Smooth muscle cell (in vitro differentiated cells): ENCODE results near the gene COL13A1. TPM values are rescaled to one million over a fixed set of nuclear protein-coding genes. Genes with fewer than 3 reads are reported as not detected.

ENCODE experiments used
- DNase-seq: peaks from one replicate; lab custom pipeline; 2025; ENCODE audit not compliant: unreplicated experiment; lab: John Stamatoyannopoulos, UW
- H2AFZ ChIP-seq: fragments of 200-600 bp; sonication (generic); 2 replicates; pipeline ENCODE4 v1.6.0; 2016; ENCODE audit warnings: antibody characterized with exemption, low read depth, mild to moderate bottlenecking
- H3F3A ChIP-seq: fragments of 200-600 bp; sonication (generic); 2 replicates; pipeline ENCODE4 v1.6.0; 2017; ENCODE audit warnings: antibody characterized with exemption, low read depth
- H3K27ac ChIP-seq: fragments of 200-600 bp; sonication (generic); 2 replicates; pipeline ENCODE4 v1.5.1; 2016; ENCODE audit warnings: low read depth, mild to moderate bottlenecking
- H3K27me3 ChIP-seq: fragments of 200-600 bp; sonication (generic); 2 replicates; pipeline ENCODE4 v1.6.1; 2016; ENCODE audit warnings: low read depth, mild to moderate bottlenecking
- H3K36me3 ChIP-seq: fragments of 200-600 bp; sonication (generic); 2 replicates; pipeline ENCODE4 v1.5.1; 2016; ENCODE audit warnings: low read depth
- H3K4me1 ChIP-seq: fragments of 200-600 bp; sonication (generic); 2 replicates; pipeline ENCODE4 v1.5.1; 2016; ENCODE audit warnings: low read depth
- H3K4me2 ChIP-seq: fragments of 200-600 bp; sonication (generic); 2 replicates; pipeline ENCODE4 v1.6.0; 2016; ENCODE audit warnings: mild to moderate bottlenecking
- H3K4me3 ChIP-seq: fragments of 200-600 bp; sonication (generic); 2 replicates; pipeline ENCODE4 v1.5.1; 2016; ENCODE audit warnings: mild to moderate bottlenecking
- H3K79me2 ChIP-seq: fragments of 200-600 bp; sonication (generic); 2 replicates; pipeline ENCODE4 v1.6.0; 2016; ENCODE audit warnings: low read depth, mild to moderate bottlenecking
- H3K9ac ChIP-seq: fragments of 200-600 bp; sonication (generic); 2 replicates; pipeline ENCODE4 v1.6.0; 2016; ENCODE audit warnings: low read depth
- H3K9me3 ChIP-seq: fragments of 200-600 bp; sonication (generic); replicated peaks from 2 replicates; pipeline ENCODE4 v1.5.1; 2016; ENCODE audit warnings: low read depth
- H4K20me1 ChIP-seq: fragments of 200-600 bp; sonication (generic); 2 replicates; pipeline ENCODE4 v1.6.0; 2016; ENCODE audit warnings: low read depth
- WGBS: methylation state at CpG from one replicate; pipeline ENCODE4 v1.1.7; 2016; ENCODE audit warnings: low lambda C conversion rate; 5-methylcytosine and 5-hydroxymethylcytosine counted together
- polyA plus RNA-seq: library from polyadenylated mRNA; unstranded; fragments of >200 nt; fragmentation: Nextera tagmentation; extraction: Ambion mirVana; gene quantifications from 2 replicates; pipeline ENCODE4 v1.2.1, GENCODE V29; 2016
- total RNA-seq: library from RNA; depleted of rRNA; stranded (reverse); fragments of >200 nt; gene quantifications from 2 replicates; pipeline ENCODE4 v1.2.3, GENCODE V29; 2014
- TF ChIP-seq, protein P1 (sequence below): fragments of 200-600 bp; sonication (generic); IDR thresholded peaks from 2 replicates; pipeline ENCODE4 v1.5.1; 2017; ENCODE audit warnings: borderline replicate concordance, mild to moderate bottlenecking, antibody characterized with exemption; ENCODE audit not compliant: insufficient read depth, poor library complexity, severe bottlenecking

Gene COL13A1
- total and polyA plus RNA-seq, 2 experiments from 2014 or later: 6.1 to 15.0 TPM

DNA sequence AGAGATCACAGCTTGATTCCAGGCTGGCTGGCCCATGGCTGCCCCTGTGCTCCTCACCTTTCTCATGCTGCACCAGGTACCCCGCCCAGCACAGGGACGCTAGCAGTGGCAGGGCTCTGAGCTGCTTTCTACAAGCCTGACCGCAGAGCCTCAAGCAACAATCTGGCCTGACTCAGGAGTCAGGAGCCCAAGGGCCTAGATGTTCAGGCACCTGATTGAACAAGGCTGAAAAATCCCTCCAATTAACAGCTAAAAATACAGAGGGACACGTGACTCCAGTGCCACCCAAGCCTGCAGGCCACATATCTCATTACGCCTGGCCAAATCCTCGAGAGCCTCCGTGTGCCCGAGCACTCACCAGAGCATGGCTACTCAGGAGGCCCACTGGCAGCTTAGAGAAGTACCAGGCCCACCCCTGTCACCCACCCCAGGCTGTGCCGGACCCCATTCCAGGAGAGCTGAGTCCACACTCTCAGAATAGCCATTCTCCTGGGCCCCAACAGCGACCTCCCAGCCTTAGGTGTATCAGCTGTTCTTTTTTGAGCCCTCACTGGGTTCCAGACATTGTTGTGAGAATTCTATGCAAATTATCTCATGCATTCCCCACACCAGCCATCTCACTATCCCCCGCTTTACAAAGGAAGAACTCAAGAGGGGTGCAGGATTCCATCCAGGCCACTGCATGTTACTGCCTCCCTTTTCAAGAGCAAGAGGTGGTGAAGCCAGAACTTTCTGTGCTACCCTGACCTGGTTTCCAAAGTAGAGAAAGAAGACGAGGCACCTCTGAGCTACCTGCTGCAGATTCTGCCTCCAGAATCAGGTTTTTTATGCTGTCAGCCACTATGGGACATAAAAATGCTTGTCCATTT, 98.3 kb downstream of the COL13A1 start:
- Histone ChIP-seq H3K9me3 (no peaks in the 10 kb centered on the region), H3K4me3 (no peak overlapping the region), H4K20me1 (no peaks in the 10 kb centered on the region), H3K4me2 (no peak overlapping the region), H2AFZ (no peak overlapping the region), H3K9ac (no peak overlapping the region), H3K27me3 (no peaks in the 10 kb centered on the region), H3F3A (no peaks in the 10 kb centered on the region), H3K27ac (no peak overlapping the region), H3K4me1 (peaks cover 24% of the 10 kb centered on the region), H3K36me3 (no peaks in the 10 kb centered on the region), H3K79me2 (no peaks in the 10 kb centered on the region)
- no peak for DNase-seq
- WGBS: 86% methylated on average over 12 of the region's 12 CpGs
- TF ChIP-seq, protein P1, sequence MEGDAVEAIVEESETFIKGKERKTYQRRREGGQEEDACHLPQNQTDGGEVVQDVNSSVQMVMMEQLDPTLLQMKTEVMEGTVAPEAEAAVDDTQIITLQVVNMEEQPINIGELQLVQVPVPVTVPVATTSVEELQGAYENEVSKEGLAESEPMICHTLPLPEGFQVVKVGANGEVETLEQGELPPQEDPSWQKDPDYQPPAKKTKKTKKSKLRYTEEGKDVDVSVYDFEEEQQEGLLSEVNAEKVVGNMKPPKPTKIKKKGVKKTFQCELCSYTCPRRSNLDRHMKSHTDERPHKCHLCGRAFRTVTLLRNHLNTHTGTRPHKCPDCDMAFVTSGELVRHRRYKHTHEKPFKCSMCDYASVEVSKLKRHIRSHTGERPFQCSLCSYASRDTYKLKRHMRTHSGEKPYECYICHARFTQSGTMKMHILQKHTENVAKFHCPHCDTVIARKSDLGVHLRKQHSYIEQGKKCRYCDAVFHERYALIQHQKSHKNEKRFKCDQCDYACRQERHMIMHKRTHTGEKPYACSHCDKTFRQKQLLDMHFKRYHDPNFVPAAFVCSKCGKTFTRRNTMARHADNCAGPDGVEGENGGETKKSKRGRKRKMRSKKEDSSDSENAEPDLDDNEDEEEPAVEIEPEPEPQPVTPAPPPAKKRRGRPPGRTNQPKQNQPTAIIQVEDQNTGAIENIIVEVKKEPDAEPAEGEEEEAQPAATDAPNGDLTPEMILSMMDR: no peak

DNA sequence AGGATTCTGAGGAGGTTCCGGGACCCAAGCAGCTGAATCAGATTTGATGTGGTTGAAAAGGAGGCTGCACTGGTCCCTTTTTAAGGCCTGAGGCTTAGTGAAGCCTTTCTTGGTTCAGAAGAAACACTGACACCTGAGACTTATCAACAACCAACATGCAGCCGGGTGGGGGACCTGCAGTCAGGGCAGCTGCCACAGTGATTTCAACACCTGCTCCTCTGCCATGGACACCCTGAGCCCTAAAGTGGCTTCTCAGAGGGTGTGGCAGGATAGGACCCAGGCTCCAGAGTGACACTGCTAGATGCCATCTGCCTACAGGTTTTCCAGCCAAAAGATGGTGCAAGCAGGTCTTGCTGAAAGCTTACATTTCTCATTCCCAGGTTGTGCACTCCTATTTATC, 99.3 kb downstream of the COL13A1 start:
- Histone ChIP-seq H3K79me2 (no peaks in the 10 kb centered on the region), H3K27ac (no peak overlapping the region), H3F3A (no peaks in the 10 kb centered on the region), H4K20me1 (no peaks in the 10 kb centered on the region), H3K9ac (no peak overlapping the region), H3K4me3 (no peak overlapping the region), H3K27me3 (no peaks in the 10 kb centered on the region), H3K36me3 (no peaks in the 10 kb centered on the region), H3K9me3 (no peaks in the 10 kb centered on the region), H3K4me1 (peaks cover 24% of the 10 kb centered on the region), H3K4me2 (no peak overlapping the region), H2AFZ (no peak overlapping the region)
- TF ChIP-seq, protein P1: no peak
- no peak for DNase-seq
- WGBS: 73% methylated on average over 2 of the region's 2 CpGs

DNA sequence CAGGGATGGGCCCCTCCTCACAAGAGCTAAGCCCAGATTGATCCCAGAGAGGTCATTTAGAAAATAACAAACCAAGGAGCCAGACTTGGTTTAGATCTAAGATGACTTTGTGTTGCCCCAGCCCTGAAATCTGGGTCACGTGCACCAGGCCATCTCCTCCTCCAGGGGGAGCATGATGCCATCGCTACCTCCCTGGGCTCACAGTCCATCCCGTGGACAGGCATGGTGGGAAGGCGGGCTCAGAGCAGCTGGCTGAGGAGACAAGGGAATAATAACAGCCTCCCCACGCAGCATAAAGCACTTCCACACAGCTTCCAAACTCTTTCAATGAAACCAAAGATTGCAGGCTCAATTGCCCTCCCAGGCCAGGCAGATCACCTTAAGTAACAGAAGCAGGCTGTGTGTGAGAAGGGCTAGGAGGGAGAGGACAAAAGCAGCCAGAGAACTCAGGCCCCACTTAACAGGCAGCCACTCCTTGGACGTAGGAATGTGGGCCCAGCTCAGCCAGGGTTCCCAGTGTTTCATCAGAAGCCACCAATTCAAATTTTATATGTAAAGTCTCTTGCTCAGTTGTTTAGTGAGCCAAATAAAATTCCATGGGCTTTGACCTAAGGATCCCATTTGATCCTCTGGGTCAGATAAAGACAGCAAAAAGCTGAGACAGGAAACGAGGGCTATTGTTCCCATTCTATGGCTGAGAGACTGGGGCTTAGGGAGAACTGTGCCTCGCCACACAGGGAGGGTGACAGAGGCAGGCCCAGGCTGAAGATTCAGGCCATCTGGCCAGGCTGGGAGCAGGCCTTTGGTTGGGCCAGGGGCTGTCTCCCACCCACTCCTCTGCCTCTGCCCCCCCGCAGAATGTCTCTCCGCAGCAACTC, 100.2 kb downstream of the COL13A1 start:
- H4K20me1 ChIP-seq: no peaks in the 10 kb centered on the region
- peak overlapping the region; percentile 10 for H2AFZ ChIP-seq
- H3K9me3 ChIP-seq: no peaks in the 10 kb centered on the region
- H3K4me3 ChIP-seq: no peak overlapping the region
- TF ChIP-seq, protein P1: peak; percentile 56
- no peak overlapping the region for H3K27ac ChIP-seq
- H3K79me2 ChIP-seq: no peaks in the 10 kb centered on the region
- no peaks in the 10 kb centered on the region for H3F3A ChIP-seq
- H3K4me1 ChIP-seq: peaks cover 15% of the 10 kb centered on the region
- WGBS: 41% methylated on average over 10 of the region's 10 CpGs
- no peak overlapping the region for H3K9ac ChIP-seq
- DNase-seq: peak; percentile 12
- no peak overlapping the region for H3K4me2 ChIP-seq
- H3K36me3 ChIP-seq: no peaks in the 10 kb centered on the region
- no peaks in the 10 kb centered on the region for H3K27me3 ChIP-seq
